ENCODE measurements around the gene VTCN1. TPM values are rescaled to one million over a fixed set of nuclear protein-coding genes. Genes with fewer than 3 reads are reported as not detected.
A peak's percentile ranks its signal among the peaks of the same experiment; 100 is the strongest.

Gene VTCN1
- total and polyA plus RNA-seq, 2 of the 13 experiments (the other 11 are each of a cell fraction or from before 2014, with no cell fraction given): not detected

DNA sequence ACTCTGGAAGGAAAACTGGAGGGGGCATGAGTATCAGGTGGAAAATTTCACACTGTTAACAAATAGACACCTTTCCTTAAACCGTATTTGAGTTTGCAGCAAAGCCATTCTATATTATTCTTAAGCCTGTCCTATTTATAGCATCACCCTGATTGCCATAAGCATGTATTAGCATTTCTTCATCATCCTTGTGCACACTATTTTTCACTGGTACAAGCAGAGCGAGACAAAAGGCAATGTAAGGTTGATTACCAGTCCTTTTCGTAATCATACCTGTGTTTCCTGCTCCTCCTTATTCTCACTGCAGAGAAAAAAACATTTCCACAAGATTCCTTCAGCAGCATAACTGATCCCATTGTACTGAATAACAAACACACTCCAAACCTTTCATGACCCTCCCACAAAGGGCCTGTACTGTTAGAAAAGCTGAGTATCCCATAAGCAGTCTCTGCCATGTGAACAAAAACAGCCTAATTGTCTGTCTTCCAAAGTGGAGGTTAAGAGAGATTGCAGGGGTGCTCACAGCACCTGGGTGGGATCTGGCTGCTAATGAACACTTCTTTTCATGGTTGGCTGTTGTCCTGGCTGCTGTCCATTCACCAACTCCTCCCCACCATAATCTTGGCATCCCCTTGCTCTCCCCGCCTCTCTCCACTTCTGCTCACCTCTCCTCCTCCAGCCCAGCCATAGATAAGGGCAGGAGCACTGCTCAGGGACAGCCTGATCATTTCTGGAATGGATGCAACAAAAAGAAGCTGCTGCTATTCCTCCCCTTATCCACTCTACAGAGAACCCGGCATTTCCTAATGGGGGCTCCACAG lies 30.4 kb downstream of the VTCN1 start:
- Histone ChIP-seq H3K27me3 (ENCODE audit: control insufficient read depth in 1 of 2, insufficient read depth in 2 of 2, low read length in 2 of 2) (no peaks in the 10 kb centered on the region; a peak in 1 of 5 replicates), H4K20me1 (ENCODE audit: insufficient read depth, low read length) (no peaks in the 10 kb centered on the region), H3K4me2 (ENCODE audit: low read depth, low read length) (no peak overlapping the region), H3K9me3 (ENCODE audit: low read length) (no peaks in the 10 kb centered on the region), H3K4me1 (ENCODE audit: insufficient read depth, low read length) (0 out of 2 replicates have a peak, but pooled peaks cover 5% of the 10 kb centered on the region), H2AFZ (ENCODE audit: low read length) (no peak overlapping the region), H3K4me3 (replicated peaks in 1 of 3; ENCODE audit: insufficient read depth in 1 of 3, low read depth in 2 of 3, low read length in 3 of 3) (no peak overlapping the region), H3K9ac (ENCODE audit: insufficient read depth, low read depth, low read length) (no peak overlapping the region), H3K36me3 (replicated peaks in 1 of 2; ENCODE audit: control insufficient read depth in 1 of 2, insufficient read depth in 2 of 2, low read length in 2 of 2) (no peaks in the 10 kb centered on the region), H3K27ac (ENCODE audit: extremely low read length, insufficient read depth, low read length) (no peak overlapping the region), H3K79me2 (ENCODE audit: insufficient read depth, low read length) (no peaks in the 10 kb centered on the region)
- 40% methylated on average over 5 of the region's 5 CpGs for WGBS (ENCODE audit: low lambda C conversion rate)
- BruUV-seq (replicated peaks): no TSS peak
- in situ Hi-C loops (cut with HindIII; ENCODE audit: extremely low pct_ligation_motif_present, low pct_unique_long_range_greater_than_20kb) (no loop called here), intact Hi-C loops (cut with micrococcal nuclease; ENCODE audit: unreplicated experiment) (no loop called here)
- CTCF ChIA-PET (ENCODE audit: low intra/inter-chr PET ratio, low total read pairs): no interaction called here
- FAIRE-seq: no peak
- POLR2A ChIA-PET: no interaction called here
- no peak for ATAC-seq
- DNase-seq (ENCODE audit: low spot score): no peak
- TF ChIP-seq CEBPB (IDR thresholded peaks at IDR 0.05; ENCODE audit: borderline replicate concordance, low read depth, low read length): no peak

DNA sequence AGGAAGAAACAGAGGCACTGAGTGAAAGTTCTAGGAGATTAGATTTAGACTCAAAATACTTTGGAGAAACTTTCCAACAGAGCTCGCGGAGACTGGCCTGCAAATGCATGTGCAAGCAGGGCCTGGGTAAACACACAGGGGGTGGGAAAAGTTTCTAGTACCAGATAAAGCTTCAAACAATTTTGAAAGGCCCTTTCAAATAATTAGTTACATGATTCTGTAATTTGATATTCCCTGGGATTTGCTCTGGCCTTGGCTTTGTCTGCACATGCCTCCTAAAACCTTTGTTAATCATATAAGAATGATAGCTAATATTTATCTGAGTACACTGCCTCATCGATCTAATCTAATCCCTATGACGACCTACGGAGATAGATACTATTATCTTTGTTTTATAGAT lies 31.3 kb downstream of the VTCN1 start:
- Histone ChIP-seq H3K27ac (ENCODE audit: extremely low read length, insufficient read depth, low read length) (no peak overlapping the region), H3K79me2 (ENCODE audit: insufficient read depth, low read length) (no peaks in the 10 kb centered on the region), H4K20me1 (ENCODE audit: insufficient read depth, low read length) (no peaks in the 10 kb centered on the region), H3K36me3 (replicated peaks in 1 of 2; ENCODE audit: control insufficient read depth in 1 of 2, insufficient read depth in 2 of 2, low read length in 2 of 2) (no peaks in the 10 kb centered on the region), H2AFZ (ENCODE audit: low read length) (no peak overlapping the region), H3K4me3 (replicated peaks in 1 of 3; ENCODE audit: insufficient read depth in 1 of 3, low read depth in 2 of 3, low read length in 3 of 3) (no peak overlapping the region), H3K27me3 (ENCODE audit: control insufficient read depth in 1 of 2, insufficient read depth in 2 of 2, low read length in 2 of 2) (no peaks in the 10 kb centered on the region; a peak in 1 of 5 replicates), H3K4me2 (ENCODE audit: low read depth, low read length) (no peak overlapping the region), H3K9me3 (ENCODE audit: low read length) (no peaks in the 10 kb centered on the region), H3K9ac (ENCODE audit: insufficient read depth, low read depth, low read length) (no peak overlapping the region), H3K4me1 (ENCODE audit: insufficient read depth, low read length) (0 out of 2 replicates have a peak, but pooled peaks cover 5% of the 10 kb centered on the region)
- in situ Hi-C loops (cut with HindIII; ENCODE audit: extremely low pct_ligation_motif_present, low pct_unique_long_range_greater_than_20kb) (no loop called here), intact Hi-C loops (cut with micrococcal nuclease; ENCODE audit: unreplicated experiment) (no loop called here)
- TF ChIP-seq SIX1 (CRISPR knock-in tag; IDR thresholded peaks at IDR 0.05; ENCODE audit: borderline replicate concordance): peak; percentile 71; the same call in 1 of the 2 replicates
- TF ChIP-seq ZNF468 (CRISPR knock-in tag; IDR thresholded peaks at IDR 0.05): no peak
- no peak for TF ChIP-seq SOX13 (IDR thresholded peaks at IDR 0.05)
- peak in 1 of 2 experiments; percentile 21; a peak in 1 of 4 replicates for TF ChIP-seq SOX13 (CRISPR knock-in tag; conservative IDR thresholded peaks at IDR 0.05 in 1 of 2, IDR thresholded peaks at IDR 0.05 in 1 of 2)
- TF ChIP-seq ONECUT2 (CRISPR knock-in tag; IDR thresholded peaks at IDR 0.05): 0 out of 2 replicates have a peak, but pooled peaks have one; percentile 39
- TF ChIP-seq, protein P1, sequence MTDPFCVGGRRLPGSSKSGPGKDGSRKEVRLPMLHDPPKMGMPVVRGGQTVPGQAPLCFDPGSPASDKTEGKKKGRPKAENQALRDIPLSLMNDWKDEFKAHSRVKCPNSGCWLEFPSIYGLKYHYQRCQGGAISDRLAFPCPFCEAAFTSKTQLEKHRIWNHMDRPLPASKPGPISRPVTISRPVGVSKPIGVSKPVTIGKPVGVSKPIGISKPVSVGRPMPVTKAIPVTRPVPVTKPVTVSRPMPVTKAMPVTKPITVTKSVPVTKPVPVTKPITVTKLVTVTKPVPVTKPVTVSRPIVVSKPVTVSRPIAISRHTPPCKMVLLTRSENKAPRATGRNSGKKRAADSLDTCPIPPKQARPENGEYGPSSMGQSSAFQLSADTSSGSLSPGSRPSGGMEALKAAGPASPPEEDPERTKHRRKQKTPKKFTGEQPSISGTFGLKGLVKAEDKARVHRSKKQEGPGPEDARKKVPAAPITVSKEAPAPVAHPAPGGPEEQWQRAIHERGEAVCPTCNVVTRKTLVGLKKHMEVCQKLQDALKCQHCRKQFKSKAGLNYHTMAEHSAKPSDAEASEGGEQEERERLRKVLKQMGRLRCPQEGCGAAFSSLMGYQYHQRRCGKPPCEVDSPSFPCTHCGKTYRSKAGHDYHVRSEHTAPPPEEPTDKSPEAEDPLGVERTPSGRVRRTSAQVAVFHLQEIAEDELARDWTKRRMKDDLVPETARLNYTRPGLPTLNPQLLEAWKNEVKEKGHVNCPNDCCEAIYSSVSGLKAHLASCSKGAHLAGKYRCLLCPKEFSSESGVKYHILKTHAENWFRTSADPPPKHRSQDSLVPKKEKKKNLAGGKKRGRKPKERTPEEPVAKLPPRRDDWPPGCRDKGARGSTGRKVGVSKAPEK (CRISPR knock-in tag; IDR thresholded peaks at IDR 0.05; ENCODE audit: borderline replicate concordance): no peak
- TF ChIP-seq ZNF225 (CRISPR knock-in tag; IDR thresholded peaks at IDR 0.05): no peak
- TF ChIP-seq, protein P2, sequence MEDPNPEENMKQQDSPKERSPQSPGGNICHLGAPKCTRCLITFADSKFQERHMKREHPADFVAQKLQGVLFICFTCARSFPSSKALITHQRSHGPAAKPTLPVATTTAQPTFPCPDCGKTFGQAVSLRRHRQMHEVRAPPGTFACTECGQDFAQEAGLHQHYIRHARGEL (CRISPR knock-in tag; IDR thresholded peaks at IDR 0.05): no peak
- ChIA-PET CTCF (ENCODE audit: low intra/inter-chr PET ratio, low total read pairs) (no interaction called here), POLR2A (no interaction called here)
- no peak for ATAC-seq
- WGBS (ENCODE audit: low lambda C conversion rate): 0% methylated on average over 5 of the region's 5 CpGs
- no TSS peak for BruUV-seq (replicated peaks)
- FAIRE-seq: no peak
- peak; percentile 37 for DNase-seq (ENCODE audit: low spot score)

Data from HepG2 (cell line).